H1 (cell line): Measurements from ENCODE around the gene FKBP2. TPM values are rescaled to one million over a fixed set of nuclear protein-coding genes. Genes with fewer than 3 reads are reported as not detected.

Experiments used
- ATF2 ChIP-seq: IDR thresholded peaks from 2 replicates; pipeline ENCODE4 v1.6.1; 2012; ENCODE audit warnings: low read length, inconsistent platforms
- BCL11A ChIP-seq, 2 experiments: IDR thresholded peaks; one replicate each; pipeline ENCODE4 v1.6.1; 2011; ENCODE audit warnings: low read depth in 2 of 2, low read length in 2 of 2, mild to moderate bottlenecking in 2 of 2
- CBX8 ChIP-seq: fragments of 300-800, 300-1000 bp; sonication (generic); IDR thresholded peaks from 2 replicates; pipeline ENCODE4 v1.7.1; 2016; ENCODE audit warnings: low read depth, low read length, borderline replicate concordance
- E2F6 ChIP-seq: IDR thresholded peaks from 2 replicates; pipeline ENCODE4 v1.6.1; 2012; ENCODE audit warnings: inconsistent platforms
- EGR1 ChIP-seq: IDR thresholded peaks from 2 replicates; pipeline ENCODE4 v1.6.1; 2011; ENCODE audit warnings: low read depth, low read length, borderline replicate concordance
- EP300 ChIP-seq, 2 experiments: IDR thresholded peaks; 1 replicate in 1 of 2; 2 replicates in 1 of 2; pipeline ENCODE4 v1.6.1; 2011 to 2012; ENCODE audit warnings: low read depth in 2 of 2, low read length in 2 of 2, mild to moderate bottlenecking in 2 of 2, borderline replicate concordance in 1 of 2, inconsistent platforms in 1 of 2, moderate library complexity in 1 of 2
- GABPA ChIP-seq: IDR thresholded peaks from 2 replicates; pipeline ENCODE4 v1.6.1; 2011; ENCODE audit warnings: mild to moderate bottlenecking, low read length, moderate library complexity, borderline replicate concordance; ENCODE audit not compliant: insufficient read depth
- HDAC2 ChIP-seq, 2 experiments: fragments of 300-600 bp in 1 of 2; sonication (generic) in 1 of 2; IDR thresholded peaks; 2 replicates each; pipeline ENCODE4 v1.6.1; 2011 to 2012; ENCODE audit warnings: low read depth in 2 of 2, low read length in 2 of 2, mild to moderate bottlenecking in 2 of 2, moderate library complexity in 2 of 2, borderline replicate concordance in 1 of 2, inconsistent platforms in 1 of 2
- JUN ChIP-seq: IDR thresholded peaks from 2 replicates; pipeline ENCODE4 v1.6.1; 2011; ENCODE audit warnings: low read depth, mild to moderate bottlenecking, improper control_type of control experiment, low read length
- KDM5A ChIP-seq: fragments of 200-600 bp; IDR thresholded peaks from 2 replicates; pipeline ENCODE4 v1.7.1; 2012; ENCODE audit warnings: mild to moderate bottlenecking, low read length, inconsistent platforms, mixed read lengths
- NRF1 ChIP-seq: IDR thresholded peaks from 2 replicates; pipeline ENCODE4 v1.6.1; 2011; ENCODE audit warnings: mild to moderate bottlenecking, low read depth, low read length, improper control_type of control experiment
- RAD21 ChIP-seq, 2 experiments: IDR thresholded peaks in 1 of 2; conservative IDR thresholded peaks in 1 of 2; 2 replicates each; pipeline ENCODE4 v1.6.1; 2011; ENCODE audit warnings: low read depth in 2 of 2, low read length in 2 of 2, improper control_type of control experiment in 1 of 2, inconsistent platforms in 1 of 2, mild to moderate bottlenecking in 1 of 2, moderate library complexity in 1 of 2
- RBBP5 ChIP-seq: IDR thresholded peaks from 2 replicates; pipeline ENCODE4 v1.7.1; 2012; ENCODE audit warnings: low read depth, mild to moderate bottlenecking, inconsistent platforms, low read length, moderate library complexity, borderline replicate concordance
- SIRT6 ChIP-seq: IDR thresholded peaks from one replicate; pipeline ENCODE4 v1.7.1; 2012; ENCODE audit warnings: low read length, inconsistent platforms
- SP2 ChIP-seq: IDR thresholded peaks from 2 replicates; pipeline ENCODE4 v1.6.1; 2012; ENCODE audit warnings: mild to moderate bottlenecking, low read length, inconsistent platforms
- SUZ12 ChIP-seq: fragments of 200-600 bp; sonication (generic); IDR thresholded peaks from 2 replicates; pipeline ENCODE4 v1.6.1; 2012; ENCODE audit warnings: mild to moderate bottlenecking, inconsistent platforms, low read length, moderate library complexity, mixed read lengths
- TAF7 ChIP-seq: optimal IDR thresholded peaks from 2 replicates; pipeline ENCODE3; 2011; ENCODE audit warnings: low read depth, mild to moderate bottlenecking, inconsistent platforms, low read length, moderate library complexity, borderline replicate concordance
- TCF12 ChIP-seq: IDR thresholded peaks from 2 replicates; pipeline ENCODE4 v1.6.1; 2011; ENCODE audit warnings: low read depth, mild to moderate bottlenecking, low read length
- USF2 ChIP-seq: IDR thresholded peaks from 2 replicates; pipeline ENCODE4 v1.6.1; 2011; ENCODE audit warnings: low read length, improper control_type of control experiment
- polyA plus RNA-seq, 7 experiments: library from polyadenylated mRNA; depleted of rRNA in 3 of 7; stranded (reverse) in 5 of 7; unstranded in 2 of 7; fragments of >200 nt in 5 of 7; fragments of 200-250 nt in 2 of 7; gene quantifications; 1 replicate in 5 of 7; 2 replicates in 1 of 7; 4 replicates in 1 of 7; pipeline versions ENCODE4 v1.2.1 to v1.2.3, GENCODE V29; 2011 to 2013; ENCODE audit warnings: missing spikeins in 2 of 7, mixed read lengths in 2 of 7
- total RNA-seq: library from RNA; stranded (reverse); fragmentation: NEBNext Ultra II Directional; extraction: Animal tissue kit (Norgen Biotek cat#: 25700); gene quantifications from 2 replicates; pipeline ENCODE4 v1.2.1, GENCODE V29; 2021

The FKBP2 gene
- total and polyA plus RNA-seq, 2 of the 8 experiments (the other 6 are each of a cell fraction or from before 2014, with no cell fraction given), result 41.7 to 52.5 TPM

- TF ChIP-seq RAD21 (IDR thresholded peaks at IDR 0.05 in 1 of 2, conservative IDR thresholded peaks at IDR 0.05 in 1 of 2; ENCODE audit: low read depth in 2 of 2, low read length in 2 of 2) (no peak), SP2 (no peak), ATF2 (no peak), NRF1 (no peak), CBX8 (no peak), SUZ12 (no peak), GABPA (no peak), KDM5A (no peak), TAF7 (no peak), TCF12 (peak; percentile 69; the same call in 1 of the 2 replicates), BCL11A (IDR thresholded peaks at IDR 0.05; ENCODE audit: low read depth in 2 of 2, low read length in 2 of 2) (no peak), SIRT6 (no peak), RBBP5 (no peak), USF2 (no peak), EGR1 (no peak), EP300 (IDR thresholded peaks at IDR 0.05; ENCODE audit: borderline replicate concordance in 1 of 2, low read depth in 2 of 2, low read length in 2 of 2) (peak in 1 of 2 experiments; percentile 60; a peak in 1 of 3 replicates), E2F6 (no peak), HDAC2 (IDR thresholded peaks at IDR 0.05; ENCODE audit: borderline replicate concordance in 1 of 2, low read depth in 2 of 2, low read length in 2 of 2) (0 out of 4 replicates have a peak, but pooled peaks of 1 of the 2 experiments have one; percentile 49), JUN (no peak)
Observed at GRCh38 chr11:64249563-64250414, 8.9 kb downstream of the FKBP2 start (continued).
